ENCODE measurements around the gene RLBP1. TPM values are rescaled to one million over a fixed set of nuclear protein-coding genes. Genes with fewer than 3 reads are reported as not detected.

RLBP1 gene
- total and polyA plus RNA-seq, 12 donors, result 0.10 to 0.16 TPM; not detected in 10

DNA sequence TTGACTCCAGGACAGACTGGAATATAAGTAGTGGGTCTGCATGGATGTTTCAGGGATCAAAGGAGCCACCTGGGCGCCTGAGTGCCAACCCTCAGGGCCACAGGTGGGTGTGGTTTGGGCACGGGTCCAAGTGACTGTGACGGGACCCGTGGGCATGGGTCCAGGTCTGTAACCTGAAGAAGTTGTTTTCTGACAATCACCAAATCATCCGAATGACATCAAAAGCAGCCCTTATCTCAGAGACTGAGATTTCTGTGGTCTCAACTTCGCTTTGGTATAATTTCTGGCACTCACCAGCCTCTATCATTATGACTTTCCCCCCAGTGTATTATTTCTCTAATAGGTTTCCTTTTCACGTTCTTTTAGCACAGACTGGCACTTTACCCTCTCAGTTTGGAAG, 24.4 kb downstream of the RLBP1 start:
- Histone ChIP-seq H3K4me1 (replicated peaks in 1 of 2) (no peaks in the 10 kb centered on the region), H3K4me3 (no peak overlapping the region), H3K27ac (no peak overlapping the region), H3K9me3 (replicated peaks in 1 of 3) (no peaks in the 10 kb centered on the region), H3K27me3 (no peaks in the 10 kb centered on the region), H3K36me3 (replicated peaks in 1 of 2) (peaks cover 0 to 66% of the 10 kb centered on the region in 2 donors)
- 47 to 64% (median 53%) methylated on average over 6 to 7 of the region's 7 CpGs for WGBS, 4 donors
- DNase-seq, result peak in 3 of 7 donors; percentile 21 to 45 (median 23)
- TF ChIP-seq, protein P1, sequence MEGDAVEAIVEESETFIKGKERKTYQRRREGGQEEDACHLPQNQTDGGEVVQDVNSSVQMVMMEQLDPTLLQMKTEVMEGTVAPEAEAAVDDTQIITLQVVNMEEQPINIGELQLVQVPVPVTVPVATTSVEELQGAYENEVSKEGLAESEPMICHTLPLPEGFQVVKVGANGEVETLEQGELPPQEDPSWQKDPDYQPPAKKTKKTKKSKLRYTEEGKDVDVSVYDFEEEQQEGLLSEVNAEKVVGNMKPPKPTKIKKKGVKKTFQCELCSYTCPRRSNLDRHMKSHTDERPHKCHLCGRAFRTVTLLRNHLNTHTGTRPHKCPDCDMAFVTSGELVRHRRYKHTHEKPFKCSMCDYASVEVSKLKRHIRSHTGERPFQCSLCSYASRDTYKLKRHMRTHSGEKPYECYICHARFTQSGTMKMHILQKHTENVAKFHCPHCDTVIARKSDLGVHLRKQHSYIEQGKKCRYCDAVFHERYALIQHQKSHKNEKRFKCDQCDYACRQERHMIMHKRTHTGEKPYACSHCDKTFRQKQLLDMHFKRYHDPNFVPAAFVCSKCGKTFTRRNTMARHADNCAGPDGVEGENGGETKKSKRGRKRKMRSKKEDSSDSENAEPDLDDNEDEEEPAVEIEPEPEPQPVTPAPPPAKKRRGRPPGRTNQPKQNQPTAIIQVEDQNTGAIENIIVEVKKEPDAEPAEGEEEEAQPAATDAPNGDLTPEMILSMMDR (IDR thresholded peaks at IDR 0.05), result no peak
- no peak for TF ChIP-seq POLR2A (IDR thresholded peaks at IDR 0.05)
- intact Hi-C loops (cut with DNase I), result no loop called here

DNA sequence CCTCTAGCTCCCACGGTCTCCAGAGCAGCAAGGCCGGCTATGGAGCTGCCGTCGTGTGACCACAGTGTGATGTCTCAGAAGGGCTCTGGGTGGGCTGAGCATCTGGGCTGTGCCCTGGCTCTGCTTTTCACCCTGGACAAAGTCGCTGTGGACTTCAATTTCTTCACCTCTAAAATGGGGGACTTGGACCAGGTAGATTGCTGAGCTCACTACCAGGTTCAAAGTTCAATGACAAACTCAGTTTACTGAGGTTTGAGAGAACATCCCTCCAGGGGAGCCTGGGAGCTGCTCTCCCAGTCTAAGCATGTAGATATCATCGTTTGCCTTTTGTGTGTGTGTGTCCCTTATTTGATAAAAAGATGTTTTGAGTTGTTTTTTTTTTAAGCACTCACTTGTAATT, 25.1 kb downstream of the RLBP1 start:
- no peaks in the 10 kb centered on the region for H3K27me3 ChIP-seq
- H3K36me3 ChIP-seq (replicated peaks in 1 of 2), result peaks cover 0 to 72% of the 10 kb centered on the region in 2 donors
- no peak overlapping the region for H3K27ac ChIP-seq
- intact Hi-C loops (cut with DNase I), result no loop called here
- DNase-seq, result no peak
- TF ChIP-seq, protein P1 (IDR thresholded peaks at IDR 0.05), result no peak
- TF ChIP-seq POLR2A (IDR thresholded peaks at IDR 0.05), result no peak
- H3K9me3 ChIP-seq (replicated peaks in 1 of 3), result no peaks in the 10 kb centered on the region
- WGBS, 4 donors, result 87 to 93% (median 91%) methylated on average over 6 of the region's 6 CpGs
- H3K4me3 ChIP-seq, result no peak overlapping the region
- H3K4me1 ChIP-seq (replicated peaks in 1 of 2), result no peaks in the 10 kb centered on the region

DNA sequence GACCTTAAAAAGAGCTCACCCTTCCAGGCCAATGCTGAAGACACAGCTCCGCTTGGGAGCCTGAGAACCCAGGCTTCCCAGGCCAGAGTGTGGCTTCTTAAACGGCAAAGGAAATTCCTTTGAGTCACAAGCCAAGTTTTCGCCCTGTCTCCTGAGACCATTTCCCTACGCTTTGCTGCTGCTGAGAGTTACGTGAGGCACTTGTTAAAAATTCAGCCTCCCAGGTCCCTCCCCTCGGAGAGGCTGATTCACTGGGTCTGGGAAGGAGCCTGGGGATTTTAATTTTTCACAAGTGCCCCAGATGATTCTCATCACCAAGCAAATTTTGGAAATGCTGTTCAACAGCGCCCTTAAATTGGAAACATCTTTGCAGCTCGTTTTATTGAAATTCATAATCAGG, 25.5 kb downstream of the RLBP1 start:
- no peaks in the 10 kb centered on the region for H3K27me3 ChIP-seq
- H3K9me3 ChIP-seq (replicated peaks in 1 of 3), result no peaks in the 10 kb centered on the region
- H3K27ac ChIP-seq, result no peak overlapping the region
- no peak overlapping the region for H3K4me3 ChIP-seq
- WGBS, 4 donors, result 81 to 90% (median 85%) methylated on average over 8 of the region's 8 CpGs
- intact Hi-C loops (cut with DNase I), result no loop called here
- no peak for DNase-seq
- TF ChIP-seq, protein P1 (IDR thresholded peaks at IDR 0.05), result no peak
- no peak for TF ChIP-seq POLR2A (IDR thresholded peaks at IDR 0.05)
- no peaks in the 10 kb centered on the region for H3K4me1 ChIP-seq (replicated peaks in 1 of 2)
- peaks cover 0 to 76% of the 10 kb centered on the region in 2 donors for H3K36me3 ChIP-seq (replicated peaks in 1 of 2)

DNA sequence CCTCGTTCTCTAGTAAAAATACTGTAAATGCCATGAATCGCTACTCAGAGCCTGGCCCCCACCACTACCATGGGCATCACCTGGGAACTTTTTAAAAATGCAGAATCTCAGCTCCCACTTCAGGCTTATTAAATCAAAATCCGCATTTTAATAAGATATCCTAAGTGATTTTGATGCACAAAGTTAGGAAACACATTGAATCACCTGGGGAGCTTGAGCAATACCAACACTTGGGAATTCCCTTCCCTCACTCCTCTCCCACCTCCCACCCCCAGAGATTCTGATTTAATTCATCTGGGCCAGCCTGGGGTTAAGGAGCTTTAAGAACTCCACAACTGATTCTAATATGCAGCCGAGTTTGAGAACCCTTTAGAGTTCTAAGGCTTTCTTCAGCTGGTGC, 26.8 kb downstream of the RLBP1 start:
- Histone ChIP-seq H3K27me3 (no peaks in the 10 kb centered on the region), H3K4me1 (replicated peaks in 1 of 2) (no peaks in the 10 kb centered on the region), H3K36me3 (replicated peaks in 1 of 2) (peaks cover 0 to 84% of the 10 kb centered on the region in 2 donors), H3K27ac (no peak overlapping the region), H3K4me3 (no peak overlapping the region), H3K9me3 (replicated peaks in 1 of 3) (no peaks in the 10 kb centered on the region)
- no peak for DNase-seq
- TF ChIP-seq, protein P1 (IDR thresholded peaks at IDR 0.05), result no peak
- TF ChIP-seq POLR2A (IDR thresholded peaks at IDR 0.05), result no peak
- intact Hi-C loops (cut with DNase I), result no loop called here
- WGBS, 4 donors, result 79 to 94% (median 93%) methylated on average over 4 of the region's 4 CpGs
